BLaER1 treated with 17β-estradiol and CSF1 and Interleukin-3, amounts not matched to agents 10 nM and 100 nM (cell line): ENCODE results near the gene SPEG.

Source experiments
- H3K27ac ChIP-seq, 11 experiments: shearing (Covaris generic); formaldehyde crosslinking; 2 replicates each; pipeline ENCODE4 v1.8.1; 2022
- H3K27me3 ChIP-seq, 11 experiments: shearing (Covaris generic); formaldehyde crosslinking; 2 replicates each; pipeline ENCODE4 v1.8.1; 2022
- H3K36me3 ChIP-seq, 11 experiments: shearing (Covaris generic); formaldehyde crosslinking; 2 replicates each; pipeline ENCODE4 v1.8.1; 2022
- H3K4me1 ChIP-seq, 10 experiments: shearing (Covaris generic); formaldehyde crosslinking; 2 replicates each; pipeline ENCODE4 v1.8.1; 2022
- H3K4me2 ChIP-seq, 11 experiments: shearing (Covaris generic); formaldehyde crosslinking; 2 replicates each; pipeline ENCODE4 v1.8.1; 2022
- H3K4me3 ChIP-seq, 10 experiments: shearing (Covaris generic); formaldehyde crosslinking; 2 replicates each; pipeline ENCODE4 v1.8.1; 2022
- H3K9ac ChIP-seq, 11 experiments: shearing (Covaris generic); formaldehyde crosslinking; 2 replicates each; pipeline ENCODE4 v1.8.1; 2022
- H3K9me3 ChIP-seq, 11 experiments: shearing (Covaris generic); formaldehyde crosslinking; replicated peaks in 1 of 11; 2 replicates each; pipeline ENCODE4 v1.8.1; 2022
- H4K20me1 ChIP-seq, 11 experiments: shearing (Covaris generic); formaldehyde crosslinking; 2 replicates each; pipeline ENCODE4 v1.8.1; 2022
- Cebpa-rat ChIP-seq, 11 experiments: shearing (Covaris generic); IDR thresholded peaks; 2 replicates each; pipeline ENCODE4 v1.8.1; 2022

The SPEG gene

DNA sequence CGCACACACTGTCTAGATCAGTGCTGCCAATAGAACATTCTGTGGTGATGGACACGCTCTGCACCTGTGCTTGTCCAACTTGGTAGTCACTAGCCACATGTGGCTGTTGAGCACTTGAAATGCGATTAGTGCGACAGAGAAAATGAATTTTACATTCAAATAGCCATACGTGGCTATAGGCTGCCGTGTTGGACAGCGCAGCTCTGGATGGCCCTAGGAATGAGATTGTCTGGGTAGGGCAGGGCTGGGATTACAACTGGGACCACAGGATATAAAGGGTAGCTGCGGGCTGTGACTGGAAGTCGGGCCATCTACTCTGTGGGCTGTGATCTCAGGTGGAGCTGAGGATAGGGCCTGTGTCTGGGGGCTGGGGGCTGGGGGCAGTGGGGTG lies 84.9 kb downstream of the SPEG start:
- H3K27ac ChIP-seq, result no peak overlapping the region
- H3K27me3 ChIP-seq, result peaks cover 33 to 56% (median 43%) of the 10 kb centered on the region in 11 experiments
- H3K4me1 ChIP-seq, result peaks cover 19 to 74% (median 60%) of the 10 kb centered on the region in 10 experiments
- TF ChIP-seq Cebpa-rat (IDR thresholded peaks at IDR 0.05), result no peak
- H4K20me1 ChIP-seq, result peaks cover 0 to 38% (median 7%) of the 10 kb centered on the region in 11 experiments; a peak in 12 of 22 replicates
- no peak overlapping the region for H3K4me2 ChIP-seq
- no peaks in the 10 kb centered on the region for H3K36me3 ChIP-seq
- no peaks in the 10 kb centered on the region for H3K9me3 ChIP-seq
- H3K4me3 ChIP-seq, result no peak overlapping the region
- H3K9ac ChIP-seq, result no peak overlapping the region

GRCh38 chr2:219520079-219520478 lies 85.4 kb downstream of the SPEG start:
- H3K27me3 ChIP-seq, result peaks cover 39 to 55% (median 45%) of the 10 kb centered on the region in 11 experiments
- TF ChIP-seq Cebpa-rat (IDR thresholded peaks at IDR 0.05), result no peak
- H4K20me1 ChIP-seq, result peaks cover 0 to 33% (median 2%) of the 10 kb centered on the region in 11 experiments; a peak in 9 of 22 replicates
- peak overlapping the region in 1 of 11 experiments; percentile 10; a peak in 1 of 22 replicates for H3K4me2 ChIP-seq
- H3K4me1 ChIP-seq, result peaks cover 19 to 69% (median 55%) of the 10 kb centered on the region in 10 experiments
- no peak overlapping the region for H3K27ac ChIP-seq
- H3K4me3 ChIP-seq, result no peak overlapping the region
- no peaks in the 10 kb centered on the region for H3K9me3 ChIP-seq
- no peak overlapping the region for H3K9ac ChIP-seq
- H3K36me3 ChIP-seq, result no peaks in the 10 kb centered on the region

GRCh38 chr2:219521066-219521880 lies 86.6 kb downstream of the SPEG start:
- peaks cover 19 to 57% (median 43%) of the 10 kb centered on the region in 10 experiments for H3K4me1 ChIP-seq
- H3K4me2 ChIP-seq, result peak overlapping the region in 10 of 11 experiments; percentile 24 to 66 (median 35); a peak in 17 of 22 replicates
- H3K36me3 ChIP-seq, result no peaks in the 10 kb centered on the region
- H4K20me1 ChIP-seq, result peaks cover 0 to 32% (median 0%) of the 10 kb centered on the region in 11 experiments; a peak in 6 of 22 replicates
- no peak overlapping the region for H3K27ac ChIP-seq
- no peak for TF ChIP-seq Cebpa-rat (IDR thresholded peaks at IDR 0.05)
- H3K27me3 ChIP-seq, result peaks cover 49 to 60% (median 53%) of the 10 kb centered on the region in 11 experiments
- peak overlapping the region in 1 of 11 experiments; percentile 5; a peak in 1 of 22 replicates for H3K9ac ChIP-seq
- no peaks in the 10 kb centered on the region for H3K9me3 ChIP-seq
- no peak overlapping the region for H3K4me3 ChIP-seq

- Histone ChIP-seq H3K36me3 (no peaks in the 10 kb centered on the region), H3K27me3 (peaks cover 60 to 71% (median 64%) of the 10 kb centered on the region in 11 experiments), H3K27ac (no peak overlapping the region), H3K9ac (peak overlapping the region in 1 of 11 experiments; percentile 31; a peak in 1 of 22 replicates), H3K4me3 (no peak overlapping the region), H3K4me1 (peaks cover 9 to 46% (median 32%) of the 10 kb centered on the region in 10 experiments), H3K9me3 (no peaks in the 10 kb centered on the region), H3K4me2 (peak overlapping the region; percentile 30 to 66 (median 50); a peak in 19 of 22 replicates), H4K20me1 (peaks cover 0 to 32% (median 0%) of the 10 kb centered on the region in 11 experiments; a peak in 8 of 22 replicates)
- no peak for TF ChIP-seq Cebpa-rat (IDR thresholded peaks at IDR 0.05)
These were observed 87.7 kb downstream of the SPEG start for GRCh38 chr2:219522111-219523030.

GRCh38 chr2:219523031-219523671 lies 88.5 kb downstream of the SPEG start:
- H3K4me1 ChIP-seq, result peaks cover 6 to 38% (median 25%) of the 10 kb centered on the region in 10 experiments; a peak in 18 of 20 replicates
- TF ChIP-seq Cebpa-rat (IDR thresholded peaks at IDR 0.05), result no peak
- H3K9me3 ChIP-seq, result no peaks in the 10 kb centered on the region
- peaks cover 68 to 79% (median 72%) of the 10 kb centered on the region in 11 experiments for H3K27me3 ChIP-seq
- peaks cover 0 to 37% (median 0%) of the 10 kb centered on the region in 11 experiments; a peak in 8 of 22 replicates for H4K20me1 ChIP-seq
- no peak overlapping the region for H3K9ac ChIP-seq
- no peak overlapping the region for H3K27ac ChIP-seq
- H3K36me3 ChIP-seq, result no peaks in the 10 kb centered on the region
- H3K4me2 ChIP-seq, result peak overlapping the region; percentile 27 to 60 (median 50); a peak in 19 of 22 replicates
- H3K4me3 ChIP-seq, result no peak overlapping the region

DNA sequence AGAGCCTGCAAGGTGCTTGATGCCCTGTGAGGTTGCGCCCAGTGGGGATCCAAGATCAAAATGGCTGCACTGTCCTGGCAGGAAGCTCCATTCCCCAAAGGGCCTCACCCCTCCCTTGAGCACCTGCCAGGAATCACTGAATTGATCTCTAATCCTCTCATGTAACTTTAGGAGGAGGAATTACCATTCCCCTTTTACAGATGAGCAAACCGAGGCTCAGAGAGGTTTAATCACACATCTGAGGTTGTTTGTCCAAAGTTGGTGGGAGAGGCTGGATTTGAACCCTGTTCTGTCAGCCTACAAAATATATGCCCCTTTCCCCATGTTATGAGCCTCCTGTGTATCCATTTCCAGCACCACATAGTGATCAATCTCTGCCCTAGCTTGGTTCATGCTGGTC lies 90.2 kb downstream of the SPEG start:
- Histone ChIP-seq H3K9me3 (no peaks in the 10 kb centered on the region), H3K4me1 (peaks cover 6 to 36% (median 27%) of the 10 kb centered on the region in 10 experiments; a peak in 18 of 20 replicates), H4K20me1 (peaks cover 0 to 46% (median 0%) of the 10 kb centered on the region in 11 experiments; a peak in 8 of 22 replicates), H3K4me3 (no peak overlapping the region), H3K27me3 (peaks cover 84 to 96% (median 89%) of the 10 kb centered on the region in 11 experiments), H3K36me3 (no peaks in the 10 kb centered on the region), H3K9ac (no peak overlapping the region), H3K4me2 (no peak overlapping the region), H3K27ac (no peak overlapping the region)
- TF ChIP-seq Cebpa-rat (IDR thresholded peaks at IDR 0.05), result no peak

DNA sequence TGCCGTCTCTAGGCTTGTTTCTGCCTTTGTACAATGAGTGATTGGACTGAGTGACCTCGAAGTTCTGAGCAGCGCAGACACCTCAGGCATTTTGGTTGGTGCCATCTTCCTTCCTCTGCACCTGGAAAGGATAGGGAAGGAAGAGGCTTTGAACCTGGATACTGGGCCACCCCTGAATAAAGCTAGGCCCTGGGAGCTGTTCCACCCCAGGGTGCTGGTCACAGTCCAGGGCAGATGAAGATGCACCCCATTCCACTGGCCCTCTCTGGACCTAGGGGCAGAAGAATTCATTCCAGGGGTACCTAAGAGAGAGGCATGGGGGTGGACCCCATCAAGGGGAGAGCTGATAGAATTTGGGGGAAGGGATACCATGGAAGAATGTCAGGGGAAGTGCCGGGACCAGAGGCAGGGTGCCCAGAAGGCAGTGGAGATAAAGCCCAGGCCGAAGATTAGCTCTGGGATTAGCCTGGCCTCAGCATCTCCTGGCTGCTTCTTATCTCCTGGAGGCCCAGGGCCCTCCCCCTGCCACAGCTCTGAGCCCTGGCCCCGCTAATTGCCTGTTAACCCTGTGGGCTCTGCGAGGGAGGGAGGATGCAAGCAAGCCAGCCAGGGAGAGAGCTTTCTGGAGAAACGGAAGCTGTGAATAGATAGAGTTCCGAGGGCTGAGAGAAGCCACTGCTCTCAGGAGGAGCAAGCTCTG lies 91.0 kb downstream of the SPEG start:
- Histone ChIP-seq H3K27me3 (peaks cover 85 to 94% (median 91%) of the 10 kb centered on the region in 11 experiments), H3K9ac (no peak overlapping the region), H4K20me1 (peaks cover 0 to 38% (median 0%) of the 10 kb centered on the region in 11 experiments; a peak in 8 of 22 replicates), H3K4me2 (no peak overlapping the region), H3K36me3 (no peaks in the 10 kb centered on the region), H3K27ac (no peak overlapping the region), H3K4me1 (peaks cover 6 to 36% (median 30%) of the 10 kb centered on the region in 10 experiments; a peak in 18 of 20 replicates), H3K9me3 (no peaks in the 10 kb centered on the region), H3K4me3 (no peak overlapping the region)
- no peak for TF ChIP-seq Cebpa-rat (IDR thresholded peaks at IDR 0.05)
